K562 (cell line): ENCODE results near the gene RAB3C. TPM values are rescaled to one million over a fixed set of nuclear protein-coding genes. Genes with fewer than 3 reads are reported as not detected.

ENCODE experiments used
- ATAC-seq: fragments of 200-7000 bp; cut with Tn5 transposase; 3 replicates; pipeline ENCODE4 v1.9.1; 2020; ENCODE audit warnings: moderate library complexity
- BruUV-seq: library from RNA; stranded (reverse); fragments of 400-500 nt; replicated peaks from 2 replicates; lab custom pipeline; 2021; lab: Mats Ljungman, UMichigan
- CTCF ChIA-PET: fragments of 300-600 bp; formaldehyde crosslinking; extraction: SDS; loops from one replicate; lab custom pipeline; 2021; ENCODE audit warnings: low intra/inter-chr PET ratio; lab: Yijun Ruan, JAX
- POLR2A ChIA-PET: fragments of 300-600, 350-650 bp; sonication (Branson Sonifier 250); formaldehyde crosslinking; extraction: SDS; loops from one replicate; lab custom pipeline; 2021; ENCODE audit warnings: antibody characterized with exemption, inconsistent platforms; lab: Yijun Ruan, JAX
- DNase-seq, 4 experiments: peaks; one replicate each; pipeline versions ENCODE4 v3.0.0 to v3.0.0-alpha.2; 2011 to 2018; ENCODE audit warnings: low spot score in 3 of 4, mixed read lengths in 3 of 4; ENCODE audit errors: extremely low read depth in 1 of 4
- FAIRE-seq: peaks from 2 replicates; lab custom pipeline; 2011; peaks lifted over from hg19 to GRCh38; lab: Jason Lieb, UNC
- H2AFZ ChIP-seq: 2 replicates; pipeline ENCODE4 v1.6.0; 2011; ENCODE audit warnings: low read depth, low read length, control low read depth, inconsistent platforms
- H3K27ac ChIP-seq: fragments of 200-600 bp; 3 replicates; pipeline ENCODE4 v1.8.0; 2011; ENCODE audit warnings: low read depth, mild to moderate bottlenecking, control low read depth, inconsistent platforms, low read length, moderate library complexity, mixed read lengths; ENCODE audit errors: extremely low read depth
- H3K27me3 ChIP-seq, 2 experiments: fragments of 300-600 bp in 1 of 2; 2 replicates in 1 of 2; 3 replicates in 1 of 2; pipeline versions ENCODE4 v1.6.0 to v1.8.0; 2011; ENCODE audit warnings: inconsistent platforms in 2 of 2, low read length in 2 of 2, mild to moderate bottlenecking in 1 of 2, mixed read lengths in 1 of 2, moderate library complexity in 1 of 2; ENCODE audit not compliant: control insufficient read depth in 2 of 2, insufficient read depth in 2 of 2
- H3K36me3 ChIP-seq: fragments of 300-600 bp; 3 replicates; pipeline ENCODE4 v1.8.0; 2011; ENCODE audit warnings: mild to moderate bottlenecking, low read length, inconsistent platforms; ENCODE audit not compliant: control insufficient read depth, insufficient read depth
- H3K4me1 ChIP-seq, 2 experiments: fragments of 200-600 bp in 1 of 2; replicated peaks in 1 of 2; 2 replicates in 1 of 2; 3 replicates in 1 of 2; pipeline versions ENCODE4 v1.5.1 to v1.8.0; 2011; ENCODE audit warnings: inconsistent platforms in 2 of 2, low read length in 2 of 2, mild to moderate bottlenecking in 1 of 2, mixed read lengths in 1 of 2, moderate library complexity in 1 of 2; ENCODE audit not compliant: control insufficient read depth in 2 of 2, insufficient read depth in 2 of 2
- H3K4me2 ChIP-seq: 2 replicates; pipeline ENCODE4 v1.6.1; 2011; ENCODE audit warnings: low read length, control low read depth, inconsistent platforms, mixed read lengths; ENCODE audit not compliant: insufficient read depth
- H3K4me3 ChIP-seq: fragments of 200-600 bp; sonication (generic), shearing (Covaris generic); 2 replicates; pipeline ENCODE4 v1.5.1; 2016; ENCODE audit warnings: control low read depth, inconsistent platforms
- H3K79me2 ChIP-seq: fragments of 200-600 bp; 3 replicates; pipeline ENCODE4 v1.8.0; 2011; ENCODE audit warnings: low read length, inconsistent platforms; ENCODE audit not compliant: control insufficient read depth, insufficient read depth
- H3K9ac ChIP-seq, 2 experiments: 2 replicates each; pipeline versions ENCODE4 v1.6.0 to v1.6.1; 2011; ENCODE audit warnings: low read depth in 2 of 2, low read length in 2 of 2, control low read depth in 1 of 2, inconsistent platforms in 1 of 2, mild to moderate bottlenecking in 1 of 2, mixed read lengths in 1 of 2; ENCODE audit not compliant: insufficient read depth in 1 of 2
- H3K9me1 ChIP-seq: one replicate; pipeline ENCODE4 v1.6.0; 2011; ENCODE audit warnings: inconsistent platforms, mild to moderate bottlenecking, low read length, moderate library complexity; ENCODE audit not compliant: control insufficient read depth, insufficient read depth
- H3K9me3 ChIP-seq: replicated peaks from 2 replicates; pipeline ENCODE4 v1.5.1; 2011; ENCODE audit warnings: low read depth, low read length, inconsistent platforms; ENCODE audit not compliant: control insufficient read depth, insufficient read depth
- H4K20me1 ChIP-seq: replicated peaks from 2 replicates; pipeline ENCODE4 v1.6.1; 2011; ENCODE audit warnings: low read length, inconsistent platforms, mixed read lengths; ENCODE audit not compliant: control insufficient read depth, insufficient read depth
- ARNT ChIP-seq, 2 experiments: fragments of 450-650 bp; IDR thresholded peaks; 2 replicates each; pipeline ENCODE4 v1.6.1; 2016; ENCODE audit warnings: mild to moderate bottlenecking in 1 of 2
- CBFB ChIP-seq: sonication (generic); formaldehyde crosslinking; IDR thresholded peaks from 2 replicates; pipeline ENCODE4 v1.4.0; 2020; ENCODE audit warnings: mild to moderate bottlenecking, missing genetic modification reagents
- KLF10 ChIP-seq: fragments of 250-450 bp; sonication (Bioruptor Pico); IDR thresholded peaks from 2 replicates; pipeline ENCODE4 v1.6.1; 2021; ENCODE audit warnings: matching md5 sums
- MITF ChIP-seq: IDR thresholded peaks from 2 replicates; pipeline ENCODE4 v1.6.1; 2014; ENCODE audit warnings: antibody characterized with exemption
- PREB ChIP-seq: sonication (generic); formaldehyde crosslinking; IDR thresholded peaks from 2 replicates; pipeline ENCODE4 v1.8.1; 2023; ENCODE audit warnings: mild to moderate bottlenecking, missing genetic modification reagents
- PYGO2 ChIP-seq: fragments of 450-650 bp; IDR thresholded peaks from 2 replicates; pipeline ENCODE4 v1.6.1; 2016; ENCODE audit warnings: mild to moderate bottlenecking, missing genetic modification characterization, moderate library complexity, missing compliant biosample characterization
- SAFB2 ChIP-seq: fragments of 200-400 bp; formaldehyde crosslinking; IDR thresholded peaks from 2 replicates; pipeline ENCODE4 v1.6.1; 2018; ENCODE audit warnings: borderline replicate concordance, low read length, low read depth, moderate library complexity; ENCODE audit not compliant: severe bottlenecking
- ZNF143 ChIP-seq: sonication (generic); formaldehyde crosslinking; IDR thresholded peaks from 2 replicates; pipeline ENCODE4 v1.9.0; 2022; ENCODE audit warnings: mild to moderate bottlenecking, missing genetic modification reagents
- ZNF830 ChIP-seq: fragments of 250-450 bp; sonication (Bioruptor Pico); IDR thresholded peaks from 2 replicates; pipeline ENCODE4 v1.5.0; 2021; ENCODE audit warnings: mild to moderate bottlenecking
- in situ Hi-C: fragments of 300-500 bp; cut with MboI; formaldehyde crosslinking; loops from 4 replicates; pipeline ENCODE4 v1.15.0; 2018; ENCODE audit warnings: inconsistent platforms, mixed read lengths
- intact Hi-C: fragments of 100-400 bp; cut with micrococcal nuclease; formaldehyde crosslinking; loops from 2 replicates; pipeline ENCODE4 v1.14.2; 2022
- polyA plus RNA-seq, 8 experiments: library from polyadenylated mRNA; depleted of rRNA in 4 of 8; stranded (reverse) in 5 of 8; unstranded in 3 of 8; fragments of >200 nt; fragmentation: Nextera tagmentation in 2 of 8; fragmentation: Illumina TruSeq in 1 of 8; extraction: Ambion mirVana in 2 of 8; extraction: Trizol in 1 of 8; gene quantifications; 2 replicates each; pipeline versions ENCODE4 v1.2.1 to v1.2.3, GENCODE V29; 2011 to 2014; ENCODE audit warnings: inconsistent platforms in 1 of 8, missing spikeins in 1 of 8
- total RNA-seq, 7 experiments: library from RNA; depleted of rRNA in 6 of 7; stranded (reverse); fragments of >200 nt in 6 of 7; fragmentation: Illumina TruSeq in 2 of 7; extraction: Trizol in 2 of 7; gene quantifications; 2 replicates each; pipeline versions ENCODE4 v1.2.1 to v1.2.3, GENCODE V29; 2011 to 2021; ENCODE audit warnings: low replicate concordance in 1 of 7
- TF ChIP-seq, protein P1 (sequence below): fragments of 450-650 bp; formaldehyde crosslinking; IDR thresholded peaks from 2 replicates; pipeline ENCODE4 v1.4.0; 2020; ENCODE audit warnings: mild to moderate bottlenecking, moderate library complexity
- TF ChIP-seq, protein P2 (sequence below): fragments of 250-450 bp; sonication (Bioruptor Pico); IDR thresholded peaks from 2 replicates; pipeline ENCODE4 v1.4.0; 2020

Gene RAB3C
- total and polyA plus RNA-seq, 9 of the 15 experiments (the other 6 are each of a cell fraction or from before 2014, with no cell fraction given) = not detected

GRCh38 chr5:58737671-58738070, 154.8 kb downstream of the RAB3C start:
- in situ Hi-C loops = no loop called here
- H3K27ac ChIP-seq = no peak overlapping the region
- no TSS peak for BruUV-seq
- H4K20me1 ChIP-seq = no peaks in the 10 kb centered on the region
- DNase-seq (no peak), FAIRE-seq (no peak), ATAC-seq (no peak)
- H3K27me3 ChIP-seq = no peaks in the 10 kb centered on the region
- H3K9me3 ChIP-seq = no peaks in the 10 kb centered on the region
- H3K9ac ChIP-seq = no peak overlapping the region
- H3K79me2 ChIP-seq = no peaks in the 10 kb centered on the region
- no peak overlapping the region for H3K4me2 ChIP-seq
- H3K4me3 ChIP-seq = no peak overlapping the region
- no peak overlapping the region for H2AFZ ChIP-seq
- ChIA-PET POLR2A (no interaction called here), CTCF (no interaction called here)
- intact Hi-C loops = no loop called here
- no peaks in the 10 kb centered on the region for H3K9me1 ChIP-seq
- no peaks in the 10 kb centered on the region for H3K36me3 ChIP-seq
- TF ChIP-seq PYGO2 (no peak), MITF (no peak), CBFB (CRISPR knock-in tag) (no peak), SAFB2 (no peak), ARNT (IDR thresholded peaks at IDR 0.05) (no peak), PREB (CRISPR knock-in tag) (no peak), ZNF143 (CRISPR knock-in tag) (no peak), ZNF830 (CRISPR knock-in tag) (no peak), KLF10 (CRISPR knock-in tag) (no peak)
- TF ChIP-seq, protein P1, sequence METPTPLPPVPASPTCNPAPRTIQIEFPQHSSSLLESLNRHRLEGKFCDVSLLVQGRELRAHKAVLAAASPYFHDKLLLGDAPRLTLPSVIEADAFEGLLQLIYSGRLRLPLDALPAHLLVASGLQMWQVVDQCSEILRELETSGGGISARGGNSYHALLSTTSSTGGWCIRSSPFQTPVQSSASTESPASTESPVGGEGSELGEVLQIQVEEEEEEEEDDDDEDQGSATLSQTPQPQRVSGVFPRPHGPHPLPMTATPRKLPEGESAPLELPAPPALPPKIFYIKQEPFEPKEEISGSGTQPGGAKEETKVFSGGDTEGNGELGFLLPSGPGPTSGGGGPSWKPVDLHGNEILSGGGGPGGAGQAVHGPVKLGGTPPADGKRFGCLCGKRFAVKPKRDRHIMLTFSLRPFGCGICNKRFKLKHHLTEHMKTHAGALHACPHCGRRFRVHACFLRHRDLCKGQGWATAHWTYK (CRISPR knock-in tag) = no peak
- TF ChIP-seq, protein P2, sequence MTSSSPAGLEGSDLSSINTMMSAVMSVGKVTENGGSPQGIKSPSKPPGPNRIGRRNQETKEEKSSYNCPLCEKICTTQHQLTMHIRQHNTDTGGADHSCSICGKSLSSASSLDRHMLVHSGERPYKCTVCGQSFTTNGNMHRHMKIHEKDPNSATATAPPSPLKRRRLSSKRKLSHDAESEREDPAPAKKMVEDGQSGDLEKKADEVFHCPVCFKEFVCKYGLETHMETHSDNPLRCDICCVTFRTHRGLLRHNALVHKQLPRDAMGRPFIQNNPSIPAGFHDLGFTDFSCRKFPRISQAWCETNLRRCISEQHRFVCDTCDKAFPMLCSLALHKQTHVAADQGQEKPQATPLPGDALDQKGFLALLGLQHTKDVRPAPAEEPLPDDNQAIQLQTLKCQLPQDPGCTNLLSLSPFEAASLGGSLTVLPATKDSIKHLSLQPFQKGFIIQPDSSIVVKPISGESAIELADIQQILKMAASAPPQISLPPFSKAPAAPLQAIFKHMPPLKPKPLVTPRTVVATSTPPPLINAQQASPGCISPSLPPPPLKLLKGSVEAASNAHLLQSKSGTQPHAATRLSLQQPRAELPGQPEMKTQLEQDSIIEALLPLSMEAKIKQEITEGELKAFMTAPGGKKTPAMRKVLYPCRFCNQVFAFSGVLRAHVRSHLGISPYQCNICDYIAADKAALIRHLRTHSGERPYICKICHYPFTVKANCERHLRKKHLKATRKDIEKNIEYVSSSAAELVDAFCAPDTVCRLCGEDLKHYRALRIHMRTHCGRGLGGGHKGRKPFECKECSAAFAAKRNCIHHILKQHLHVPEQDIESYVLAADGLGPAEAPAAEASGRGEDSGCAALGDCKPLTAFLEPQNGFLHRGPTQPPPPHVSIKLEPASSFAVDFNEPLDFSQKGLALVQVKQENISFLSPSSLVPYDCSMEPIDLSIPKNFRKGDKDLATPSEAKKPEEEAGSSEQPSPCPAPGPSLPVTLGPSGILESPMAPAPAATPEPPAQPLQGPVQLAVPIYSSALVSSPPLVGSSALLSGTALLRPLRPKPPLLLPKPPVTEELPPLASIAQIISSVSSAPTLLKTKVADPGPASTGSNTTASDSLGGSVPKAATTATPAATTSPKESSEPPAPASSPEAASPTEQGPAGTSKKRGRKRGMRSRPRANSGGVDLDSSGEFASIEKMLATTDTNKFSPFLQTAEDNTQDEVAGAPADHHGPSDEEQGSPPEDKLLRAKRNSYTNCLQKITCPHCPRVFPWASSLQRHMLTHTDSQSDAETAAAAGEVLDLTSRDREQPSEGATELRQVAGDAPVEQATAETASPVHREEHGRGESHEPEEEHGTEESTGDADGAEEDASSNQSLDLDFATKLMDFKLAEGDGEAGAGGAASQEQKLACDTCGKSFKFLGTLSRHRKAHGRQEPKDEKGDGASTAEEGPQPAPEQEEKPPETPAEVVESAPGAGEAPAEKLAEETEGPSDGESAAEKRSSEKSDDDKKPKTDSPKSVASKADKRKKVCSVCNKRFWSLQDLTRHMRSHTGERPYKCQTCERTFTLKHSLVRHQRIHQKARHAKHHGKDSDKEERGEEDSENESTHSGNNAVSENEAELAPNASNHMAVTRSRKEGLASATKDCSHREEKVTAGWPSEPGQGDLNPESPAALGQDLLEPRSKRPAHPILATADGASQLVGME (CRISPR knock-in tag) = no peak
- H3K4me1 ChIP-seq = no peaks in the 10 kb centered on the region
